ENCODE results near the gene NUP85.
"Not testable (repeated sequence)": the region's sequence is repeated elsewhere in the genome, so short reads cannot be mapped to it uniquely, and the experiment has no call there.

NUP85 gene

GRCh38 chr17:75181110-75181509, 24.4 kb upstream of the NUP85 start:
- Histone ChIP-seq H3K27me3 (ENCODE audit: insufficient read depth, low read length) (no peaks in the 10 kb centered on the region), H3K4me1 (ENCODE audit: insufficient read depth, low read length) (no peaks in the 10 kb centered on the region), H3K9ac (ENCODE audit: low read depth, low read length) (peak overlapping the region; percentile 97), H3K4me3 (ENCODE audit: low read length) (peak overlapping the region; percentile 90), H3K36me3 (ENCODE audit: insufficient read depth, low read depth, low read length) (peaks cover 51% of the 10 kb centered on the region), H3K9me3 (ENCODE audit: insufficient read depth, low read depth, low read length) (no peaks in the 10 kb centered on the region), H3K27ac (ENCODE audit: low read length) (no peak overlapping the region)

- Histone ChIP-seq H3K4me1 (ENCODE audit: insufficient read depth, low read length) (no peaks in the 10 kb centered on the region), H3K36me3 (ENCODE audit: insufficient read depth, low read depth, low read length) (peaks cover 44% of the 10 kb centered on the region), H3K9ac (ENCODE audit: low read depth, low read length) (peak overlapping the region; percentile 97), H3K9me3 (ENCODE audit: insufficient read depth, low read depth, low read length) (no peaks in the 10 kb centered on the region), H3K27me3 (ENCODE audit: insufficient read depth, low read length) (no peaks in the 10 kb centered on the region), H3K27ac (ENCODE audit: low read length) (peak overlapping the region; percentile 84), H3K4me3 (ENCODE audit: low read length) (peak overlapping the region; percentile 90)
Observed at GRCh38 chr17:75181608-75182318, 23.7 kb upstream of the NUP85 start.

- Histone ChIP-seq H3K9me3 (ENCODE audit: insufficient read depth, low read depth, low read length) (no peaks in the 10 kb centered on the region), H3K27me3 (ENCODE audit: insufficient read depth, low read length) (no peaks in the 10 kb centered on the region), H3K27ac (ENCODE audit: low read length) (peak overlapping the region; percentile 84), H3K36me3 (ENCODE audit: insufficient read depth, low read depth, low read length) (peaks cover 40% of the 10 kb centered on the region), H3K9ac (ENCODE audit: low read depth, low read length) (peak overlapping the region; percentile 97), H3K4me1 (ENCODE audit: insufficient read depth, low read length) (no peaks in the 10 kb centered on the region), H3K4me3 (ENCODE audit: low read length) (peak overlapping the region; percentile 90)
Observed at GRCh38 chr17:75182319-75182568, 23.2 kb upstream of the NUP85 start.

GRCh38 chr17:75182569-75183436, 22.7 kb upstream of the NUP85 start, which contains the start of gene SUMO2:
SUMO2 (minus strand) TSS chr17:75182959; CDS start chr17:75182834, 125 bp downstream.
- Histone ChIP-seq H3K27me3 (ENCODE audit: insufficient read depth, low read length) (no peaks in the 10 kb centered on the region), H3K27ac (ENCODE audit: low read length) (peak within 1 kb of the TSS; percentile 84), H3K4me1 (ENCODE audit: insufficient read depth, low read length) (no peaks in the 10 kb centered on the region), H3K9me3 (ENCODE audit: insufficient read depth, low read depth, low read length) (no peaks in the 10 kb centered on the region), H3K36me3 (ENCODE audit: insufficient read depth, low read depth, low read length) (peaks cover 35% of the 10 kb centered on the region), H3K4me3 (ENCODE audit: low read length) (peak within 1 kb of the TSS; percentile 90), H3K9ac (ENCODE audit: low read depth, low read length) (peak within 1 kb of the TSS; percentile 97)

GRCh38 chr17:75183999-75184884, 21.2 kb upstream of the NUP85 start:
- Histone ChIP-seq H3K4me3 (ENCODE audit: low read length) (no peak overlapping the region), H3K27me3 (ENCODE audit: insufficient read depth, low read length) (no peaks in the 10 kb centered on the region), H3K9ac (ENCODE audit: low read depth, low read length) (no peak overlapping the region), H3K9me3 (ENCODE audit: insufficient read depth, low read depth, low read length) (no peaks in the 10 kb centered on the region), H3K36me3 (ENCODE audit: insufficient read depth, low read depth, low read length) (peaks cover 20% of the 10 kb centered on the region), H3K4me1 (ENCODE audit: insufficient read depth, low read length) (no peaks in the 10 kb centered on the region), H3K27ac (ENCODE audit: low read length) (no peak overlapping the region)

- Histone ChIP-seq H3K4me3 (ENCODE audit: low read length) (no peak overlapping the region), H3K36me3 (ENCODE audit: insufficient read depth, low read depth, low read length) (no peaks in the 10 kb centered on the region), H3K4me1 (ENCODE audit: insufficient read depth, low read length) (no peaks in the 10 kb centered on the region), H3K9me3 (ENCODE audit: insufficient read depth, low read depth, low read length) (no peaks in the 10 kb centered on the region), H3K27me3 (ENCODE audit: insufficient read depth, low read length) (no peaks in the 10 kb centered on the region), H3K9ac (ENCODE audit: low read depth, low read length) (no peak overlapping the region), H3K27ac (ENCODE audit: low read length) (no peak overlapping the region)
Observed at GRCh38 chr17:75188614-75189013, 16.9 kb upstream of the NUP85 start.

GRCh38 chr17:75191584-75191983, 13.9 kb upstream of the NUP85 start:
- no peak overlapping the region for H3K27ac ChIP-seq (ENCODE audit: low read length)
- H3K9me3 ChIP-seq (ENCODE audit: insufficient read depth, low read depth, low read length): no peaks in the 10 kb centered on the region
- H3K36me3 ChIP-seq (ENCODE audit: insufficient read depth, low read depth, low read length): no peaks in the 10 kb centered on the region
- H3K27me3 ChIP-seq (ENCODE audit: insufficient read depth, low read length): no peaks in the 10 kb centered on the region
- H3K4me3 ChIP-seq (ENCODE audit: low read length): no peak overlapping the region
- no peaks in the 10 kb centered on the region for H3K4me1 ChIP-seq (ENCODE audit: insufficient read depth, low read length)
- no peak overlapping the region for H3K9ac ChIP-seq (ENCODE audit: low read depth, low read length)

GRCh38 chr17:75194879-75195278, 10.6 kb upstream of the NUP85 start:
- Histone ChIP-seq H3K9me3 (ENCODE audit: insufficient read depth, low read depth, low read length) (no peaks in the 10 kb centered on the region), H3K27me3 (ENCODE audit: insufficient read depth, low read length) (no peaks in the 10 kb centered on the region), H3K4me1 (ENCODE audit: insufficient read depth, low read length) (no peaks in the 10 kb centered on the region), H3K27ac (ENCODE audit: low read length) (no peak overlapping the region), H3K9ac (ENCODE audit: low read depth, low read length) (no peak overlapping the region), H3K4me3 (ENCODE audit: low read length) (no peak overlapping the region), H3K36me3 (ENCODE audit: insufficient read depth, low read depth, low read length) (no peaks in the 10 kb centered on the region)

GRCh38 chr17:75199886-75200618, 5.4 kb upstream of the NUP85 start:
- Histone ChIP-seq H3K36me3 (ENCODE audit: insufficient read depth, low read depth, low read length) (no peaks in the 10 kb centered on the region), H3K27ac (ENCODE audit: low read length) (no peak overlapping the region), H3K4me1 (ENCODE audit: insufficient read depth, low read length) (no peaks in the 10 kb centered on the region), H3K4me3 (ENCODE audit: low read length) (no peak overlapping the region), H3K27me3 (ENCODE audit: insufficient read depth, low read length) (no peaks in the 10 kb centered on the region), H3K9ac (ENCODE audit: low read depth, low read length) (no peak overlapping the region), H3K9me3 (ENCODE audit: insufficient read depth, low read depth, low read length) (no peaks in the 10 kb centered on the region)

GRCh38 chr17:75205793-75206163, 299 bp downstream of the NUP85 start:
- Histone ChIP-seq H3K9ac (ENCODE audit: low read depth, low read length) (peak overlapping the region; percentile 97), H3K9me3 (ENCODE audit: insufficient read depth, low read depth, low read length) (no peaks in the 10 kb centered on the region), H3K27ac (ENCODE audit: low read length) (peak overlapping the region; percentile 72), H3K36me3 (ENCODE audit: insufficient read depth, low read depth, low read length) (peaks cover 24% of the 10 kb centered on the region), H3K4me3 (ENCODE audit: low read length) (peak overlapping the region; percentile 85), H3K27me3 (ENCODE audit: insufficient read depth, low read length) (no peaks in the 10 kb centered on the region), H3K4me1 (ENCODE audit: insufficient read depth, low read length) (peaks cover 3% of the 10 kb centered on the region; the same call in 1 of the 2 replicates)

GRCh38 chr17:75207050-75207407, 1.6 kb downstream of the NUP85 start:
- H3K27me3 ChIP-seq (ENCODE audit: insufficient read depth, low read length); H3K4me3 ChIP-seq (ENCODE audit: low read length); H3K9ac ChIP-seq (ENCODE audit: low read depth, low read length); H3K9me3 ChIP-seq (ENCODE audit: insufficient read depth, low read depth, low read length); H3K4me1 ChIP-seq (ENCODE audit: insufficient read depth, low read length); H3K27ac ChIP-seq (ENCODE audit: low read length): not testable (repeated sequence)
- peaks cover 35% of the 10 kb centered on the region for H3K36me3 ChIP-seq (ENCODE audit: insufficient read depth, low read depth, low read length)

Data from iPS-20b (cell line).